HG02885 (cell line): Measurements from ENCODE around the gene UBAP1L.
A peak's percentile ranks its signal among the peaks of the same experiment; 100 is the strongest.
"Not testable (repeated sequence)": the region's sequence is repeated elsewhere in the genome, so short reads cannot be mapped to it uniquely, and the experiment has no call there.

Experiments used
- ATAC-seq: cut with Tn5 transposase; IDR thresholded peaks from one replicate; pipeline ENCODE4 v1.9.1; 2021; ENCODE audit warnings: mild to moderate bottlenecking; ENCODE audit not compliant: unreplicated experiment, poor library complexity

The UBAP1L gene

DNA sequence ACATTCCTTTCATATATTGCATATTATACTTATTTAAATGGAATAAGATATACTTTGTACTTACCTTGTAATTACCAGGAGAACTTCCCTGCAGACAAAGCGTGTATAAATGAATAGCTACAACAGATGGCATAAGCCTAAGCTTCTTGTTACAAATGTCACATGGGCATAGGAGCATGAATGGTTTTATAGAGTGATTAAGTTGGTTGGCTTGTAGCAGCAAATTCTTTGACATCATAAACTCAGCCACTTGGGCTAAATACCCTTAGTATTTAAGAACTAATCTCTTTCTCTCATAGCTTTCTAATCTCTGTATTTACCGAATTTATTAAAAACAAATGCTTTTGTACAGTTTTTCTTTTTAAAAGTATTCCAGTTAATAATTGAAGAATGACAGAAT is at the start of gene UBAP1L:
Gene UBAP1L (minus strand): TSS at position 115 of the 400 bp plus-strand sequence. CDS start 8,985 bp downstream, outside the sequence.
- no peak for ATAC-seq

DNA sequence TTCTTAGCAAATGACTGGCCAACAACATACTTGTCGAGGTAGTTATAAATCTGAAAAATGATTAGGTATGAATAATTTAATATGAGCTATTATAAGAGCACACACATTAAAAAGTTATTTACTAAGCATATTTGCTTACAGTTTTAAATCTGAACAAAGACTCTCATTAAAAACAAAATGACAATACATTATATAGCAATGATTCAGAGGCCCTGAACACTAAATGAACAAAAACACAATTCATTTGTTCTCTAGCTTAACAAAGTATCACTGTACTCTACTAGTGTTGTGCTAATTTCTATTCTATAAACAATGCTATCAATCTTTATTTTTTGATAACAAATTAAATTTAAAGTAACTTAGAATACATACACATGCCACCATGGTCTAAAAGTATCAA is 49.1 kb upstream of the UBAP1L start:
- ATAC-seq, result no peak

DNA sequence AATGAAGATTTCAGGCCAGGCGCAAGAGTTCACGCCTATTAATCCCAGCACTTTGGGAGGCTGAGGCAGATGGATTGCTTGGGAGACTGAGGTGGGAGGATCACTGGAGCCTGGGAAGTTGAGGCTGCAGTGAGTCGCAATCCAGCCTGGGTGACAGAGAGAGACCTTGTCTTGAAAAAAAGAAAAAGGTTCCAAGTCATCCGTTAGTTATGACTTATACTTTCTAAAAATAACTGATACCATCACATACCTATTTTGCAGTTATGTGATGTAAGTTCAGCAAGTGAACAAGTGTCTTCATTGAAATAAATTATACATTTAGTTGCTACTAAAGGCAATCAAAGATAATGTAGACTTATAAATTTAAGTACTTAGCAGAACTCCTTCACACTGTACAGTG is 48.0 kb upstream of the UBAP1L start:
- no peak for ATAC-seq

DNA sequence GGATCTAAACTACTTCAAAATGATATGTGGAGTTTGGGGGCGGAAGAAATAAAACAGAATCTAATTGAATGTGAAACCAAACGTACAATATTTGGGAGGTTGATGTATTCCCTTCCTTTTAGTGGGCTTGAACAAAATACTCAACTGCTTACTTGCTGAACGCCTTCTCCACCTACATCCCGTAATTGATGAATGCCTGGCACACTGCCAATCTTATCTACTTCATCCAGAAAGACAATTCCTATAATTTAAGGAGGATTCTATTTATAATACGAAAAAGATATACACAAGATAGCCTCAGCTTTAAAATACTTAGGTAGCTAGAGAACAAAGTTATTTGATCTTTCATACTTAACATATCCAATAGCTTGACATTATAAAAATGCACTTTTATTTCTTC is 41.7 kb upstream of the UBAP1L start:
- no peak for ATAC-seq

DNA sequence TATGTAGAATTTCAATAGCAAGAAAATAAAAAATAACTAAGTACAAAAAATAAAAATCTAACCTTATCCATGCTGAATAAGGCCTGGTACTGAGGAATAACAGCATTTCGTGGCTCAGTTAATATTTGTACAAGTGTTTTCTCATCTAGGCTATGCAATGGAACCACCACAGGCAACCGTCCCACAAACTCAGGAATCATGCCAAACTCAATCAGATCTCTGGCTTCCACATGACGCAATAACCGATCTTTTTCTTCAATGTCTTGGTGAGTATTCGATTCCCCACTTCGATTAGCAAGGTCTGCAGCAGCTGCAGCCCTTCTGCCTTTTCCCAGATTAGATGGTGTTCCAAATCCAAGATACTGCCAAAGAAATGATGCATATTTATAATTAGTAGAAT is 39.7 kb upstream of the UBAP1L start:
- no peak for ATAC-seq

DNA sequence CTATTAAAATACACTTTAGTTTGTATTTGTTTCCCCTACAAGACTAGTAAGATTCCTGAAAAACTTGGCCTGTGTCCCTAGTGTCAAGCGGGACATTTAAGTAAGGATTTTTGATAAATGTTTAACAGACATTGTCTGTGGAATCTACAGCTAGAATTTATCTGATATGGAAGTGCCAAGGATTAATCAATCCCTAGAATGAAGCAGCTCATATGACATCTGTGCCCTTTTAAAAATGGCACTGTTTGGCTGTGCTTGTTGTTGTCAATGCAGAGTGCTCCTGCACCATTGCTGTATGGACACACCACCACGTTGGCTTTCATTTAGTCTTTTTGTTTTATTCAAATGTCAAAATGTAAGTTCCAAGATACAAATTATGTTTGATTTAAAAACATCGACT is 32.9 kb upstream of the UBAP1L start:
- no peak for ATAC-seq

DNA sequence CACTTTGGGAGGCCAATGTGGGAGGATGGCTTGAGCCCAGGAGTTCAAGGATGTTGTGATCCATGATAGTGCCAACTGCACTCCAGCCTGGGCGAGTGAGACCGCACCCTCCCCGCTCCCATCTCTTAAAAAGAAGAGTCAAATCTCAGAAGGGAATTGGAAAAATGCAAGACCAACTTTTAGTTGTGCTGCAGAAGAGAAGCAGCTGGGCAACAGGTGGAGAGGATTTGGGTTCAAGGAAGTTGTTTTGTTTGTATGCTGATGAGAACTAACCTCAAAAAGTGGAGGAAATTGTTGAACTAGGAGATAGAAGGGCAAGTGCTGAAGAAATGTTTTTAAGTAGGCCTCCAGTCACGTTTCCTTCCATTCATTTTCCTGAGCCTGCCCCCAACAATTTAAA is 31.4 kb upstream of the UBAP1L start:
- no peak for ATAC-seq

DNA sequence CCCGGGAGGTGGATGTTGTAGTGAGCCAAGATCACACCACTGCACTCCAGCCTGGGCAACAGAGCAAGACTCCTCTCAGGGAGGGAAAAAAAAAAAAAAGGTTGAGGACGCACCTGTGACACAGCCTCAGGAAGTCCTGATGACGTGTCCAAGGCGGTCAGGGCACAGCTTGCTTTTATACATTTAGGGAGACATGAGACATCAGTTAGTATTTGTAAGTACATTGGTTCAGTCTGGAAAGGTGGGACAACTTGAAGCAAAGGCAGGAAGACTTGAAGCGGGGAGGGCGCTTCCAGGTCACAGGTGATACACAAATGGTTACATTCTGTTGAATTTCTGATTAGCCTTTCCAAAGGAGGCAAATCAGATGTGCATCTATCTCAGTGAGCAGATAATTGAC is 23.6 kb upstream of the UBAP1L start:
- ATAC-seq, result not testable (repeated sequence)

DNA sequence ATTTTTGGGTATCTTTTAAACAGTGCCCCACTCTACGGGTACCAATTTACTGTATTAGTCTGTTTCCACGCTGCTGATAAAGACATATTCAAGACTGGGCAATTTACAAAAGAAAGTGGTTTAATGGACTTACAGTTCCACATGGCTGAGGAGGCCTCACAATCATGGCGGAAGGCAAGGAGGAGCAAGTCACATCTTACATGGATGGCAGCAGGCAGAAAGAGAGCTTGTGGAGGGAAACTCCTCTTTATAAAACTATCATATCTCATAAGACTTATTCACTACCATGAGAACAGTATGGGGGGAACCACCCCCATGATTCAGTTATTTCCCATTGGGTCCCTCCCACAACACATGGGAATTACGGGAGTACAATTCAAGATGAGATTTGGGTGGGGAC is 22.9 kb upstream of the UBAP1L start:
- not testable (repeated sequence) for ATAC-seq

DNA sequence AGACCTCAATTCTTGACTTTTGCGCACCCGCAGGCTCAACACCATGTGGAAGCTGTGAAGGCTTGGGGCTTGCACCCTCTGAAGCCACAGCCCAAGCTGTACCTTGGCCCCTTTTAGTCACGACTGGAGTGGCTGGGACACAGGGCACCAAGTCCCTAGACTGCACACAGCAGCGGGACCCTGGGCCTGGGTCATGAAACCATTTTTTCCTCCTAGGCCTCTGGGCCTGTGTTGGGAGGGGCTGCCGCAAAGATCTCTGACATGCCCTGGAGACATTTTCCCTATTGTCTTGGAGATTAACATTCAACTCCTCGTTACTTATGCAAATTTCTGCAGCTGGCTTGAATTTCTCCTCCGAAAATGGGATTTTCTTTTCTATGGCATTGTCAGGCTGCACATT is 22.1 kb upstream of the UBAP1L start:
- ATAC-seq, result not testable (repeated sequence)

DNA sequence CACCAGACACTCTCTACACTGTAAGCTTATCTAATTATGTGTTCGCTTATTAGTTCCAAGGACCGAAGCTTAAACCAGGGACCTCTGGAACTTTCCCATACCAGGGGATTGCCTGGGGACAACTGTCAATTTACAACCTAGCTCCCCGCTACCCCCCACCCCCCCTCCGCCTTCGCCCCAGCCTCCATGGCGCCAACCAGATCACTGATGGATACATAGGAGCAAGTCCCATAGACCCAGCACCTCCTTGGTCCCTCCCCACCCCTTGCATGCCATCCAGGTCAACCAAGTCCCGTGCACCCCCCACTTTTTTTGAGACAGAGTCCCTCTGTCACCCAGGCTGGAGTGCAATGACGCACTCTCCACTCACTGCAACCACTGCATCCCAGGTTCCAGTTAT is 19.5 kb upstream of the UBAP1L start:
- no peak for ATAC-seq

DNA sequence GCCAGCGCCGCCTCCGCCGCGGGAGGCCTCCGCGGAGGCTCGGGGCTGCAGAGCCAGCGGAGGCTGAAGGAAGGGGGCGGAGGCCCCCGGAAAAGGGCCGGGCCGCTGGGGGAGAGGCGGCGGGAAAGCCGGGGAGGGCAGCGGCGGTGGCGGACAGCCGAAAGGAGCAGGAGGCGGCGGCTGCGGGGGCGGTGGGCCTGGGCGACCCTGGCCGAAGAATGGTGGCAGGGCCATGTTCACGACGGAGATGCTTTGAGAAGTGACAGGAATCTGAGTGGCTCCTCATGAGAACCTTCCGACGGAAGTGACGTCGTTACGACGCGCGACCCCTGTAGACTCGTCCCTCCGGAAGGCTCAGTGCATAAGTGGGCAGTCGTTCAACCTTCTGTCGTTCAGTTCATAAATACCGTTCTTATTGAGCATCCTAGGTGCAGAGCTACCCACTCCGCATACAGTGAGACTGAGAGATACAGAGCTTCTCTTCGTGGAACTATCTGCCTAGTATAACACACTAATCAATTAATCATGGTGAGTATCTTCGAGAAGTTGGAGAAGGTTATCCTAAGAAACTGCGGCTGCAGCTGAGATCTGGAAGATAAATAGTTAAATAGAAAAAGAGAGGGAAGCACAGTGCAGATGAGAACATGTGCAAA is 18.7 kb upstream of the UBAP1L start, which contains the start of gene PDCD7:
Gene PDCD7 (minus strand): TSS at position 261 of the 653 bp plus-strand sequence. CDS start 27 bp downstream, at position 234.
- ATAC-seq, result peak; percentile 88

DNA sequence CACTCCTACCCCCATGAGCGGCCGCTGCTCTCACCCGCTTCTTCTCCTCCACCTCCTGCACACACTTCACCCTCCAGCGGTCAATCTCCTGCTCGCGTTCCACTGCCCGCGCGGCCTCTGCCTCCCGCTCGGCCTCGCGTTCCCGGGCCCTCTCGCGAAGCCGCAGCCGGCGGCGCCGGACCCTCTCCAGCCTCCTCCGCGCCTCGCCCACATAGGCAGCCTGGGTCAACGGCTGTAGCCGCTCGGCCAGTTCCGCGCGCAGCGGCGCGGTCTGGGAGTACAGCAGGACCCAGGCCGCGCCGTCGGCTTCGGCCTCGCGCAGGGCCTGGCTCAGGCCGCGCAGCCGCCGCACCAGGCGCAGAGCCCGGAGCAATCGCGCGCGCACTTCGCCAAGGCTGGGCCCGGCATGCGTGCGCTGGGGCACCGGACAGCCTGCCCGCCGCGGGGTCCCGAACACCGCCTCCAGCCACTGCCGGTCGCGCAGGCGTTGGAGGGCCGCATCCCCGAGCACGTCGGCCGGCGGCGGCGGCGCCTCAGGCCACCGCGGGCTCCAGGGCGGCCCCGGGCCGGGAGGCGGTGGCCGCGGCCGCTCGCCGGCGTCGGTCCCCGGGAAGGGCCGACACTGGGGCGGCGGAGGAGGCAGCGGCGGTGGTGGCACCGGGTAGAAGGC is 18.0 kb upstream of the UBAP1L start:
- ATAC-seq, result peak; percentile 49

DNA sequence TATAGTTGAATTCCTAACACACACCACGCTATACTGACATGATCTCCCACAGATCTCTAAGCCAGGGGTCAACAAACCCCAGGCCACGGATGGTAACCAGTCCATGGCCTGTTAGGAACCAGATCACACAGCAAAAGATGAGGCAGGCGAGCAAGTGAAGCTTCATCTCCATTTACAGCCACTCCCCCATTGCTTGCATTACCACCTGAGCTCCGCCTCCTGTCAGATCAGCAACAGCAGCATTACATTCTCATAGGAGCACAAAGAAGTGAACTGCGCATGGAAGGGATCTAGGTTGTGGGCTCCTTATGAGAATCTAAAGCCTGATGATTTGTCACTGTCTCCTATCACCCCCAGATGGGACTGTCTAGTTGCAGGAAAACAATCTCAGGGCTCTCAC is 15.9 kb upstream of the UBAP1L start:
- no peak for ATAC-seq

DNA sequence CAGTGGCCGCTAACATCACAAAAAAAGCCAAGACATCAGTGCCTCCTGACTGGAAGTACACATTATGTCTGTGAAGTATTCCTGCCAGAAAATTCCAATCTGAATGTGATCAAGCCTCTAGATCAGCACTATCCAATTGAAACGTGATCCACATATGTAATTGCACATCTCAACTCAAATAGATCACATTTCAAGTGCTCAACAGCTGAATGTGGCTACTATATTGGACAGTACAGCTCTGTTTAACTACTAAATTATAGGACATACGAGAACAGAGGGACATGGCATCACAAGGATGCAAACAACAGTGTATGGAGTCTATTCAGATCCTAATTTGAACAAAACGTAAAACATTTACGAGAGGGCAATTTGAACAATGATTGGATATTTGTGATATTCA is 542 bp upstream of the UBAP1L start:
- no peak for ATAC-seq

DNA sequence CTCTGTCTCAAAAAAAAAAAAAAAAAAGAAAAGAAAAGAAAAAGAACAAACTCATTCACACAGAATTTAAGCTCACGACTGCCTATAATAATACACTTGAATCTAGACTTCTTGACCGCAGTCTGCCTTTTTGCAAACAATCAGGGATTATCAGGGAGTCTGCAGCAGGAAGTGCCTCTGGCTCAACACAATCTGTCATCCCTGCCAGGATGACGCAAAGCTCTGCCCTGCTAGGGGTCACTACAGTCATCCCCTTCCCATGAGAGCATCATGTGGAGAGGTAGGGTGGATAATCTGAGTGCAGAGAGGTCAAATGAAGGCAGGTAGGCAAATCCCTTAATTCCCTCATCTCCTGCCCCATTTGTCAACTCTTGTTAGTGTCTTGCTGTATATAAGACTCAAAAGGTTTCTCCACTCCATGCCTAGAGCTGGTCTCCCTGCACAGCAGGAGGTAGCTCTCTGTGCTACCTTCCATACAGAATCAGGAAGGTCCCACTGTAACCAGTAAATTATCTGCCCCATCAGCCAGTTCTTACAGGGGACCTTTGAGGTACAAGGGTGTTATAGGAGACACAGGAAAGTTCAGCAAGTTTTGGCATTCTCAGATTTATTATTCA is 4.2 kb downstream of the UBAP1L start:
- ATAC-seq, result no peak

DNA sequence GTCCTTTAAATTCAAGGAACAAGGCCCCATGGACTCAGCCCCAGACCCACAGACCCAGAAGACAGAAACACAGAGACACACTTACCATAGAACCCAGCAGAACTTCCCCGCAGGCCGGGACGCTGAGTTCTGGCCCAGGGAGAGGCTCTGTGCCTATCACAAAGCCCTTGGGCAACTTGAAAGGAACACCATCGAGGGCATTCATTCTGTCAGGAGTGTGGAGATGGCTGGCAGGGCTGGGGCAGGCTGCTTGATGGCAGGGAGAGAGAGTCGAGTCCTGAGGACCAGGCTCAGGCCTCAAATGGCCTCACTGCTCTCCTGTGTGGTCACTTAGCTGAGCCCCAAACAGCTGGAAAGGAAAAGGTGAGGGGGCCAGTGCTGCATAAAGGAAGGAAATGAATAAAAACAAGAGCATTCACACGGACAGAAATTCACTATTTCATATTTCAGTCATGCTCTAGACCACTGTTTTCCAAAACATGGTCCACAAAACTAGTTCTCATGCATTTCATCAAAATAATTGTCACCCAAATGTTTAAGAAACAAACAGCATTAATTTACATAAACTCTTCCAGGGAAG is 8.9 kb downstream of the UBAP1L start:
- no peak for ATAC-seq

DNA sequence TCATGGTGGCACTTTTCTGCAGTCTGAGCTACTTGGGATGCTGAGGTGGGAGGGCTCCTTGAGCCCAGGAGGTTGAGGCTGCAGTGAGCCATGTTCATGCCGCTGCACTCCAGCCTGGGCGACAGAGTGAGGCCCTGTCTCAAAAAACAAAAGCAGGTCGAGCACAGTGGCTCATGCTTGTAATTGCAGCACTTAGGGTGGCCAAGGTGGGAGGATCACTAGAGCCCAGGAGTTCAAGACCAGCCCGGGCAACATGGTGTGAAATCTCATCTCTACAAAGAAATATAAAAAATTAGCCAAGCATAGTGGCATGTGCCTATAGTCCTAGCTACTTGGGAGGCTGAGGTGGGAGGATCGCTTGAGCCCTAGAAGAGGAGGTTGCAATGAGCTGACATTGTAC is 10.0 kb downstream of the UBAP1L start:
- no peak for ATAC-seq

DNA sequence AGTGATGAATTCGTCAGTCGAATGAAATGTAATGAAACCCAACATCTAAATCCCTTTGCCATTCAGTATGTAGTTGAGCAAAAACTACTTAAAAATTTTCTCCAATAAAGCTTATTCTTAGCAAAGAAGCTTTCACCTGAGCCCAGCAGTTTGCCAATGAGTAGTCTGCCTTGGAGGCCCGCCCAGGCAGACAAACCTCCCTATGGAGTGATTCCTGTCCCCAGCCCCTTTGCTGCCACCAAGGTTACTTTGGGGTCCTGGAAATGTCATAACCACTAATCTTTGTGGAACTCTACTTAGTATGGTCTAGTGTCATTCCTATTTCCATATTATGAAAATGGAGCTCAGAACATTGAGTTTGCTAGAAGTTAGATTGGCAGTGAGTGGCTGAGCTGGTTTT is 12.1 kb downstream of the UBAP1L start:
- no peak for ATAC-seq

DNA sequence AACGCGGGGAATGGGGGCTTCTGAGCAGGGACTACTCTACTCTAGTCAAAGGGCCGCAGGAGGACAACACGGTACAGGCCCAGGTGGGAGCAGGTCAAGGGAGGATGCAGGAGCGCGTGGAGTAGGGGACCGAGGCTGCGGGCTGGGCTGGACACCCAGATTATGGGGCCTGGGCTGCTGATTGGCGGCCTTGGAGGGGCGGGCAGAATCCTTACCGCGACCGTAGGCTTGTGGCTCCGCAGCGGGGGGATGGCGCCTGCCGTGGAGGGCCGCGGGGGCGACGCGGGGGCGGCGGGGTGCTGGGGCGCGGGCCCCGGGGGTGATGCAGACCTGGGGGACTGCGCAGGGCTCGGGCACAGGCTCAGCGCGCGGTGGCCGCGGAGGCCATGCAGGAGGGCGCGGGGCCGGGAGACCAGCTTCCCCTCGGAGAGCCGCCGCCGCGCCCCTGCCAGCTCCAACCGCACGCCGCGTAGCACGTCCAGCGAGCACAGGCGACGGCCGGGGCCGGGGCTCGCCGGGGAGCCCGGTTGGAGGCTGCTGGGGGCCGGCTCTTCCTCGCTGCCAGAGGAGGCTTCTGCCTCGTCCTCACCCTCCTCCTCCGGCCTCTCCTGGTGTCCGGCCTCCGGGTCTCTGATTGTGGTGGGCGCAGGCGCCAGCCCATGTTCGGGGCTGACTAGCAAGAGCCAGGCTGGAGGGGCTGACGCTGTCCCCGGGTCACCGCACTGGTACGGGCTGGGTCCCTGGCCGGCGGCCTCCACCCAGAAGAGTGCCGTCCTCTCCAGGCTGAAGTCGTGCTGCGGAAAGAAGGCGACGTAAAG is 12.9 kb downstream of the UBAP1L start:
- no peak for ATAC-seq
